Right lobe of liver (tissue), 6 donors: ENCODE data around the gene GALNT2. TPM values are rescaled to one million over a fixed set of nuclear protein-coding genes. Genes with fewer than 3 reads are reported as not detected.
A peak's percentile ranks its signal among the peaks of the same experiment; 100 is the strongest.

Experiments
- ATAC-seq, 4 donors: fragments of 200-7000 bp; cut with Tn5 transposase; one replicate each; pipeline ENCODE4 v1.9.1; 2020; ENCODE audit warnings: mild to moderate bottlenecking in 4 of 4, moderate library complexity in 4 of 4
- DNase-seq, 3 donors: peaks; one replicate each; pipeline ENCODE4 v3.0.0-alpha.2; 2020
- H3K27ac ChIP-seq, 3 donors: fragments of 200-600 bp; one replicate each; pipeline ENCODE4 v1.8.0; 2022
- H3K27me3 ChIP-seq, 2 donors: fragments of 200-600 bp; one replicate each; pipeline ENCODE4 v1.8.0; 2022
- H3K36me3 ChIP-seq, 4 donors: fragments of 200-600 bp; sonication (generic) in 1 of 4; one replicate each; pipeline versions ENCODE4 v1.5.1 to v1.8.0; 2017 to 2022; ENCODE audit warnings: control low read depth in 1 of 4
- H3K4me1 ChIP-seq, 4 donors: fragments of 200-600 bp; sonication (generic) in 1 of 4; one replicate each; pipeline versions ENCODE4 v1.5.1 to v1.8.0; 2017 to 2022; ENCODE audit warnings: control low read depth in 1 of 4
- H3K4me3 ChIP-seq, 3 donors: fragments of 200-600 bp; one replicate each; pipeline ENCODE4 v1.8.0; 2022
- H3K9me3 ChIP-seq, 4 donors: fragments of 200-600 bp; sonication (generic) in 1 of 4; one replicate each; pipeline versions ENCODE4 v1.5.1 to v1.8.0; 2017 to 2022; ENCODE audit warnings: control low read depth in 1 of 4
- POLR2A ChIP-seq: fragments of 450-650 bp; IDR thresholded peaks from one replicate; pipeline ENCODE4 v1.6.1; 2017; ENCODE audit warnings: antibody characterized with exemption, mild to moderate bottlenecking
- WGBS: methylation state at CpG from one replicate; pipeline ENCODE4 v1.1.6; 2018; ENCODE audit warnings: low coverage, low lambda C conversion rate; ENCODE audit not compliant: insufficient coverage; ENCODE audit errors: missing lambda C conversion rate; 5-methylcytosine and 5-hydroxymethylcytosine counted together
- intact Hi-C, 2 donors: fragments of 100-400 bp; cut with DNase I; formaldehyde crosslinking; loops; one replicate each; pipeline versions ENCODE4 v1.11.2 to v1.14.1; 2022
- total RNA-seq, 6 experiments: library from RNA; depleted of rRNA in 2 of 6; stranded (reverse); fragments of >200 nt in 2 of 6; fragmentation: NEBNext Ultra II Directional in 3 of 6; extraction: Animal tissue kit (Norgen Biotek cat#: 25700) in 3 of 6; gene quantifications; one replicate each; pipeline versions ENCODE4 v1.1.0 to v1.2.4, GENCODE V29; 2016 to 2023
- TF ChIP-seq, protein P1 (sequence below), 4 donors: fragments of 200-600 bp in 3 of 4; fragments of 450-650 bp in 1 of 4; IDR thresholded peaks; one replicate each; pipeline versions ENCODE4 v1.5.1 to v1.8.0; 2016 to 2022; ENCODE audit warnings: antibody characterized with exemption in 4 of 4, mild to moderate bottlenecking in 2 of 4
- donor health status: DM: no; HTN: yes; CAD: no.
- donor health status: DM: no; HTN: no; CAD: no.
- donor health status: DM: no; HTN: no; CAD: no.
- donor health status: DM: no; HTN: yes; CAD: no.
- donor health status: DM: no; HTN: yes; CAD: no.

Gene GALNT2
- total RNA-seq, 6 experiments from 2014 or later, result 58.0 to 152 (median 131) TPM

- Histone ChIP-seq H3K4me1 (no peaks in the 10 kb centered on the region), H3K27me3 (no peaks in the 10 kb centered on the region), H3K9me3 (no peaks in the 10 kb centered on the region), H3K36me3 (peaks cover 0 to 36% (median 21%) of the 10 kb centered on the region in 4 donors), H3K27ac (no peak overlapping the region), H3K4me3 (no peak overlapping the region)
- 93% methylated on average over 16 of the region's 24 CpGs for WGBS
- TF ChIP-seq, protein P1, sequence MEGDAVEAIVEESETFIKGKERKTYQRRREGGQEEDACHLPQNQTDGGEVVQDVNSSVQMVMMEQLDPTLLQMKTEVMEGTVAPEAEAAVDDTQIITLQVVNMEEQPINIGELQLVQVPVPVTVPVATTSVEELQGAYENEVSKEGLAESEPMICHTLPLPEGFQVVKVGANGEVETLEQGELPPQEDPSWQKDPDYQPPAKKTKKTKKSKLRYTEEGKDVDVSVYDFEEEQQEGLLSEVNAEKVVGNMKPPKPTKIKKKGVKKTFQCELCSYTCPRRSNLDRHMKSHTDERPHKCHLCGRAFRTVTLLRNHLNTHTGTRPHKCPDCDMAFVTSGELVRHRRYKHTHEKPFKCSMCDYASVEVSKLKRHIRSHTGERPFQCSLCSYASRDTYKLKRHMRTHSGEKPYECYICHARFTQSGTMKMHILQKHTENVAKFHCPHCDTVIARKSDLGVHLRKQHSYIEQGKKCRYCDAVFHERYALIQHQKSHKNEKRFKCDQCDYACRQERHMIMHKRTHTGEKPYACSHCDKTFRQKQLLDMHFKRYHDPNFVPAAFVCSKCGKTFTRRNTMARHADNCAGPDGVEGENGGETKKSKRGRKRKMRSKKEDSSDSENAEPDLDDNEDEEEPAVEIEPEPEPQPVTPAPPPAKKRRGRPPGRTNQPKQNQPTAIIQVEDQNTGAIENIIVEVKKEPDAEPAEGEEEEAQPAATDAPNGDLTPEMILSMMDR (IDR thresholded peaks at IDR 0.05), result no peak
- no peak for TF ChIP-seq POLR2A
- DNase-seq (peak in 1 of 3 donors; percentile 40), ATAC-seq (peak in 1 of 4 donors; percentile 6)
- intact Hi-C loops, result no loop called here
Observed at GRCh38 chr1:230280054-230280795, 213.2 kb downstream of the GALNT2 start.

- intact Hi-C loops, result no loop called here
Observed at GRCh38 chr1:230280906-230281413, 213.9 kb downstream of the GALNT2 start.

DNA sequence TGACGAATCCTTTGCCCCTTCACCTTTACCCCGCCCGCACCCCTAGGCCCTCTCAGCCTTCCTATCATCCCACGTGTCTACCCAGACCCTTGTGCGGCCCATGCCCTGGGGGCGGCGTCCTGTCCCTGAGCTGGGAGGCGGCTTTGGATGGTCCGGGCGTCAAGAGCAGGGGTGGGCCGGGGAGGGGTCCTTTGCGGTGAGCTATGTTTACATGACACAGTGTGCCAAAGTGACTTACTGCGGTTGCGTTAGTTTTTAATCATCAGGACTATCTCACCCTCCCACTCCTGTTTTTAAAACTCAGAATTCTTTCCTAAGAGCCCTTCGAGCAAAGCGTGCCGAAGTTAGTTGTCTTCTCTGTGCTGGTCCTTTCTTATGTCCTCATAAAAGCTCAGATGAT, 214.5 kb downstream of the GALNT2 start:
- Histone ChIP-seq H3K36me3 (peaks cover 0 to 25% (median 17%) of the 10 kb centered on the region in 4 donors), H3K9me3 (no peaks in the 10 kb centered on the region), H3K4me1 (no peaks in the 10 kb centered on the region), H3K4me3 (no peak overlapping the region), H3K27me3 (no peaks in the 10 kb centered on the region), H3K27ac (no peak overlapping the region)
- no peak for TF ChIP-seq POLR2A
- TF ChIP-seq, protein P1 (IDR thresholded peaks at IDR 0.05), result no peak
- intact Hi-C loops, result no loop called here
- ATAC-seq (no peak), DNase-seq (peak in 1 of 3 donors; percentile 29)
- WGBS, result 97% methylated on average over 8 of the region's 17 CpGs

More at GRCh38 chr1:230280906-230281413, 213.9 kb downstream of the GALNT2 start:
- no peaks in the 10 kb centered on the region for H3K27me3 ChIP-seq
- peak in 1 of 3 donors; percentile 34 for DNase-seq
- no peak overlapping the region for H3K27ac ChIP-seq
- ATAC-seq, result peak in 1 of 4 donors; percentile 8
- TF ChIP-seq, protein P1 (IDR thresholded peaks at IDR 0.05), result no peak
- no peak for TF ChIP-seq POLR2A
- no peak overlapping the region for H3K4me3 ChIP-seq
- 75% methylated on average over 4 of the region's 23 CpGs for WGBS
- H3K36me3 ChIP-seq, result peaks cover 0 to 31% (median 19%) of the 10 kb centered on the region in 4 donors
- H3K9me3 ChIP-seq, result no peaks in the 10 kb centered on the region
- no peaks in the 10 kb centered on the region for H3K4me1 ChIP-seq

GRCh38 chr1:230282157-230282556, 215.1 kb downstream of the GALNT2 start:
- H3K27me3 ChIP-seq, result no peaks in the 10 kb centered on the region
- no peaks in the 10 kb centered on the region for H3K9me3 ChIP-seq
- no peak overlapping the region for H3K4me3 ChIP-seq
- peak in 1 of 3 donors; percentile 11 for DNase-seq
- peaks cover 0 to 19% (median 13%) of the 10 kb centered on the region in 4 donors for H3K36me3 ChIP-seq
- 48% methylated on average over 2 of the region's 3 CpGs for WGBS
- no peak overlapping the region for H3K27ac ChIP-seq
- intact Hi-C loops, result no loop called here
- TF ChIP-seq POLR2A, result no peak
- H3K4me1 ChIP-seq, result no peaks in the 10 kb centered on the region
- no peak for ATAC-seq

- WGBS, result 95% methylated on average over 12 of the region's 12 CpGs
- Histone ChIP-seq H3K4me3 (no peak overlapping the region), H3K27ac (no peak overlapping the region), H3K27me3 (no peaks in the 10 kb centered on the region), H3K4me1 (no peaks in the 10 kb centered on the region), H3K9me3 (no peaks in the 10 kb centered on the region), H3K36me3 (peaks cover 0 to 18% (median 11%) of the 10 kb centered on the region in 4 donors)
- intact Hi-C loops, result no loop called here
- DNase-seq, result peak in 2 of 3 donors; percentile 10 to 16
- TF ChIP-seq POLR2A, result no peak
- TF ChIP-seq, protein P1 (IDR thresholded peaks at IDR 0.05), result no peak
- ATAC-seq, result no peak
Observed at GRCh38 chr1:230283678-230284077, 216.6 kb downstream of the GALNT2 start.
